COLO668 (cell line): ENCODE measurements around the gene NOS3.

ENCODE experiments used
- DNase-seq: peaks from one replicate; lab custom pipeline; 2025; ENCODE audit not compliant: unreplicated experiment; lab: John Stamatoyannopoulos, UW

NOS3 gene

GRCh38 chr7:150977382-150978125 is 13.3 kb upstream of the NOS3 start:
- peak; percentile 49 for DNase-seq

GRCh38 chr7:150978126-150978789 is 12.6 kb upstream of the NOS3 start, which contains the start of gene KCNH2:
TSS of gene KCNH2 (minus strand) at chr7:150978321. CDS start at chr7:150977913, 408 bp downstream.
- DNase-seq: peak; percentile 90

- peak; percentile 37 for DNase-seq
Observed at GRCh38 chr7:150979713-150980390, 11.0 kb upstream of the NOS3 start.

DNA sequence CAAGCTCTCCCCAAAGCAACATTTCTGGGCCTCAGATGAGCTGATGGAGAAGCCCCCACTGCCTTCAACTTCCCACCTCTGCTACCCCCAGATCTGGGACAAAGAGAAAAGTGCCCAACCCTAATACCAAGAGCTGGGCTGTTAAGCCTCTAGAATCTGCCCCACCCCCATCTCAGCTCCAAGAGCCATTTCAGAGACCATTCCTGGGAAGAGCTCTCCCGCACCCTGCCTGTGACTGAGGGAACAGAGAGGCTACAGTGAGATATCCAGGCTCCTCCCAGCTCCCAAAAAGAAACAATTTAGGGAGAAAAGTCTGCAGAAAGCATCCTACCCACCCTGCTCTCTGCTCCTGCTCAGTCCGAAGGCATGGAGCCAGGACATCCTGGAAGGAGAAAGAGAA is 10.2 kb upstream of the NOS3 start:
- DNase-seq: peak; percentile 10

DNA sequence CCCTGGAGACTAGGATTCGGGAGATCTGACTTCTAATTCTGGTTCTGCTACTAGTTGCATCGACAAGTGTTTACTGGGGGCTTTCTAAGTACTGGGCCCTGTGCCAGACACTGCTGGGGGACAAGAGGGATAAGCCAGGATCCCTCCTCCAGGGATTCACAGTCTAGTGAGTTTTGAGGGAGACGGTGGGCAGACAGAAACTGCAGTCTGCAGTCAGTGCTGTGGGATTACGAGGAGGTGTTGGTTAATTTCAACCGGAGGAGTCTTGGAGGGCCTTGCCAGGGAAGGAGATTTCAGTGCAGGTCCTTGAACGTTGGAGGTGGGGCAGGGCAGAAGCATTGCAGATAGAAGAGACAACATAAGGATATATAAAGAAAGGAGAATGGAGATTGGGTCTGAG is 9.2 kb upstream of the NOS3 start:
- no peak for DNase-seq

DNA sequence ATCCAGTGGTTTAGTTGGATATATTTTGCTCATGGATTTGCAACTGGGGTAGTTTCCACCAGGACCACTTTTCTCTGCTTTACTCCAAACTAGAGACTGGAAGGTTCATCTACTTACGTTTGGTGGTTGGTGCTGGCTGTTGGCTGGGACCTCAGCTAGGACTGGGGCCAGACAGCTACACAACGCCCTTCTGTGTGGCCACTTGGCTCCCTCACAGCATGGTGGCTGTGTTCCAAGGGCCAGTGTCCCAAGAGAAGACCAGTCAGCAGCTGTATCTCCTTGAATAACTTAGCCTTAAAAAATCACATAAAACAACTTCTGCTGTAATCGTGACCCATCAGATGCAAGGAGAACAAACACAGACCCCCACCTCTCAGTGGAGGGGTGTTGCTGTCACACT is 8.5 kb upstream of the NOS3 start:
- DNase-seq: no peak

- no peak for DNase-seq
Observed at GRCh38 chr7:150983893-150984368, 6.9 kb upstream of the NOS3 start.

DNA sequence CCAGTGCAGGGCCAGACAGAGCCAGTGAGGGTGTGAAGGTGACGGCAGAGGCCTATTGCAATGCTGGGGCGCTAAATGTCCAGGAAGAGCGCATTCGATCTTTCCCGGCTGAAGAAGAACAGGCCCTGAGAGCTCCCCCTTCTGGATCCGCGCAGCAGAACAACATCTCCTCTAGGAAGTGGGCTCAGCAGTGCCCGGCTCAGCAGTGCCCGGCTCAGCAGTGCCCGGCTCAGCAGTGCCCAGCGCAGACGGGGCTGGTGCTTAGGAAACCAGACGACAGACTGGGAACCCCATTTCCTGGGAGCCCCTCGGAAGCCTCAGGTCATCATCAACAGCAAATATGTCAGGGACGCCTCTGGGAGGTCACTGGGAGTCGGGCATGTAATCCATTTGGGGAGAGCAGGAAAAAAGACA is 4.7 kb upstream of the NOS3 start:
- DNase-seq: peak; percentile 79

- no peak for DNase-seq
Observed at GRCh38 chr7:150986556-150986955, 4.3 kb upstream of the NOS3 start.

- peak; percentile 49 for DNase-seq
Observed at GRCh38 chr7:150988230-150989226, 2.3 kb upstream of the NOS3 start.

DNA sequence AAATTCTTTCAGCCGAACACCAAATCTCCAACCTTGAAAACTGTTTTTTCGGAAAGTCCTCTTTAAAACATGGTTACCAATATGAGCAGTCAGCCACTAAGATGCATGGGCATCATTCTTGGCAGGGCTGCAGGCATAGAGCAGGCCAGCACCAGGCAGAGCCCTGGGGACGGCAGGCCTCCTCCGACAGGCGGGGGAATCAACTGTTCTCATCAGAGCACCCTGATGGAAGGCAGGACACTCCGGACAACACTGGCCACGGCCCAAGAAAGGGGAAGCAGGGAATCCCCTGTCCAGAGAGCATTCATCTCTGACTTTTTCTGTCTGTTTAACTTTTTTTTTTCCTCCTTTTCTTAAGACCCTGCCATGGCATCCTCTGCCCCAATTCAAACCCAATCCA is 1.4 kb upstream of the NOS3 start:
- DNase-seq: no peak

DNA sequence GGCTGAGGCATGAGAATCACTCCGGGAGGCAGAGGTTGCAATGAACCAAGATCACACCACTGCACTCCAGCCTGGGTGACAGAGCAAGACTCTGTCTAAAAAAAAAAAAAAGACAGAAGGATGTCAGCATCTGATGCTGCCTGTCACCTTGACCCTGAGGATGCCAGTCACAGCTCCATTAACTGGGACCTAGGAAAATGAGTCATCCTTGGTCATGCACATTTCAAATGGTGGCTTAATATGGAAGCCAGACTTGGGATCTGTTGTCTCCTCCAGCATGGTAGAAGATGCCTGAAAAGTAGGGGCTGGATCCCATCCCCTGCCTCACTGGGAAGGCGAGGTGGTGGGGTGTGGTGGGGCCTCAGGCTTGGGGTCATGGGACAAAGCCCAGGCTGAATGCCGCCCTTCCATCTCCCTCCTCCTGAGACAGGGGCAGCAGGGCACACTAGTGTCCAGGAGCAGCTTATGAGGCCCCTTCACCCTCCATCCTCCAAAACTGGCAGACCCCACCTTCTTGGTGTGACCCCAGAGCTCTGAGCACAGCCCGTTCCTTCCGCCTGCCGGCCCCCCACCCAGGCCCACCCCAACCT is 1.3 kb downstream of the NOS3 start:
- DNase-seq: no peak

DNA sequence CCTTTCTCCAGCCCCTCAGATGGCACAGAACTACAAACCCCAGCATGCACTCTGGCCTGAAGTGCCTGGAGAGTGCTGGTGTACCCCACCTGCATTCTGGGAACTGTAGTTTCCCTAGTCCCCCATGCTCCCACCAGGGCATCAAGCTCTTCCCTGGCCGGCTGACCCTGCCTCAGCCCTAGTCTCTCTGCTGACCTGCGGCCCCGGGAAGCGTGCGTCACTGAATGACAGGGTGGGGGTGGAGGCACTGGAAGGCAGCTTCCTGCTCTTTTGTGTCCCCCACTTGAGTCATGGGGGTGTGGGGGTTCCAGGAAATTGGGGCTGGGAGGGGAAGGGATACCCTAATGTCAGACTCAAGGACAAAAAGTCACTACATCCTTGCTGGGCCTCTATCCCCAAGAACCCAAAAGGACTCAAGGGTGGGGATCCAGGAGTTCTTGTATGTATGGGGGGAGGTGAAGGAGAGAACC is 2.1 kb downstream of the NOS3 start:
- peak; percentile 35 for DNase-seq

DNA sequence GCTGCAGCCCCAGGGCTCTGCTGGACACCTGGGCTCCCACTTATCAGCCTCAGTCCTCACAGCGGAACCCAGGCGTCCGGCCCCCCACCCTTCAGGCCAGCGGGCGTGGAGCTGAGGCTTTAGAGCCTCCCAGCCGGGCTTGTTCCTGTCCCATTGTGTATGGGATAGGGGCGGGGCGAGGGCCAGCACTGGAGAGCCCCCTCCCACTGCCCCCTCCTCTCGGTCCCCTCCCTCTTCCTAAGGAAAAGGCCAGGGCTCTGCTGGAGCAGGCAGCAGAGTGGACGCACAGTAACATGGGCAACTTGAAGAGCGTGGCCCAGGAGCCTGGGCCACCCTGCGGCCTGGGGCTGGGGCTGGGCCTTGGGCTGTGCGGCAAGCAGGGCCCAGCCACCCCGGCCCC is 2.7 kb downstream of the NOS3 start:
- no peak for DNase-seq

GRCh38 chr7:150994141-150994837 is 3.5 kb downstream of the NOS3 start:
- no peak for DNase-seq

DNA sequence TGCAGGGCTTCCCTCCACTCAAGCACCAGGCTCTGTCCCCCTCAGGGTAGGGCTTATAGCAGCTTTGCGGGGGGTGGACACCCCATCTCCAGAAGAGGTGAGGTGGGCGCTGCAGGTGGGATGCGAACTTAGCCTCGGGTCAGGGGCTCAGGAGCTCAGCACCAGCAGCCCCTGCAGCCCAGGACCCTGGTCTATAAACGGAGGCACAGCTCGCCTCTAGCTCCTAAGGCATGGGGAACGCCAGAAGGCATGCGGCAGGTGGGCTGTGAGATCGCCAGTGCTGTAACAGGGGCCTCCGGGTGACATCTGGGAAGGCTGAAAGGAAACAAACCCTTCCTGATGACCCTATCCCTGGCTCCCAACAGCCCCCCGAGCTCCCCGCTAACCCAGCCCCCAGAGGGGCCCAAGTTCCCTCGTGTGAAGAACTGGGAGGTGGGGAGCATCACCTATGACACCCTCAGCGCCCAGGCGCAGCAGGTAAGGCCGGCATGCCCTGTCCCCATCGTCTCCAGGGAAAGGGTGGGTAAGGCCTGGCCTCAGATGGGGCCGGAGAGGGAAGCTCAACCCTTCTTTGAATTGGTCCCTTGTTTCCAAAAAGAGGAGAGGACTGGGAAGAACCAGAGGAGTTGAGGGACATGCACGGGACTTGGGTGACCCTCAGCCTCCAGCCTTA is 4.2 kb downstream of the NOS3 start:
- DNase-seq: no peak

DNA sequence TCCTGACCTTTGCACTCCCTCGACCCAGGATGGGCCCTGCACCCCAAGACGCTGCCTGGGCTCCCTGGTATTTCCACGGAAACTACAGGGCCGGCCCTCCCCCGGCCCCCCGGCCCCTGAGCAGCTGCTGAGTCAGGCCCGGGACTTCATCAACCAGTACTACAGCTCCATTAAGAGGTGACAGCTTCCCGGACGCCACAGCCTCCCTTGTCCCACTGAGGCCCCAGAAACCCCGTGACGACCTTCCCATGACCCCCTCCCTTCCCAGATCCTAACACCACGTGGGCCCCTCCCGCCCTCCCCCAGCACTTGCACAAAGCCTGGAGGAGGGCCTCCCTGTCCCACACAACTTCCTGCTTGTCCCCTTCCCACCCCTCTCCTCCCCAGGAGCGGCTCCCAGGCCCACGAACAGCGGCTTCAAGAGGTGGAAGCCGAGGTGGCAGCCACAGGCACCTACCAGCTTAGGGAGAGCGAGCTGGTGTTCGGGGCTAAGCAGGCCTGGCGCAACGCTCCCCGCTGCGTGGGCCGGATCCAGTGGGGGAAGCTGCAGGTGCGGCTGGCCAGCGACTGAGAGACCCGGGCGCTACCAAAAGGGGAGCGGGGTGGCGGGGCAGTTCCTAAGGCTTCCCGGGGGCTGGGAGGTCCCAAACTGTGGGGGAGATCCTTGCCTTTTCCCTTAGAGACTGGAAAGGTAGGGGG is 5.7 kb downstream of the NOS3 start:
- DNase-seq: no peak

GRCh38 chr7:150997075-150997511 is 6.3 kb downstream of the NOS3 start:
- DNase-seq: no peak
